Duodenal mucosa (tissue), 2 donors: ENCODE results near the gene TAAR6.

Experiments
- H3K27ac ChIP-seq: one replicate; pipeline ENCODE4 v1.7.0; 2013; ENCODE audit warnings: low read depth, low read length
- H3K27me3 ChIP-seq, 2 donors: one replicate each; pipeline ENCODE4 v1.7.0; 2013; ENCODE audit warnings: low read length in 2 of 2, control low read depth in 1 of 2; ENCODE audit not compliant: insufficient read depth in 2 of 2, control insufficient read depth in 1 of 2
- H3K36me3 ChIP-seq, 2 donors: one replicate each; pipeline ENCODE4 v1.7.0; 2013; ENCODE audit warnings: low read length in 2 of 2, control low read depth in 1 of 2; ENCODE audit not compliant: insufficient read depth in 2 of 2, control insufficient read depth in 1 of 2
- H3K4me1 ChIP-seq, 2 donors: one replicate each; pipeline ENCODE4 v1.7.0; 2013; ENCODE audit warnings: low read length in 2 of 2, control low read depth in 1 of 2; ENCODE audit not compliant: insufficient read depth in 2 of 2, control insufficient read depth in 1 of 2
- H3K4me3 ChIP-seq, 2 donors: one replicate each; pipeline ENCODE4 v1.7.0; 2013; ENCODE audit warnings: low read length in 2 of 2, low read depth in 1 of 2
- H3K9ac ChIP-seq, 2 donors: one replicate each; pipeline ENCODE4 v1.7.0; 2013; ENCODE audit warnings: low read length in 2 of 2, low read depth in 1 of 2
- H3K9me3 ChIP-seq, 2 donors: one replicate each; pipeline ENCODE4 v1.7.0; 2013; ENCODE audit warnings: low read length in 2 of 2, control low read depth in 1 of 2; ENCODE audit not compliant: control insufficient read depth in 1 of 2

The TAAR6 gene

DNA sequence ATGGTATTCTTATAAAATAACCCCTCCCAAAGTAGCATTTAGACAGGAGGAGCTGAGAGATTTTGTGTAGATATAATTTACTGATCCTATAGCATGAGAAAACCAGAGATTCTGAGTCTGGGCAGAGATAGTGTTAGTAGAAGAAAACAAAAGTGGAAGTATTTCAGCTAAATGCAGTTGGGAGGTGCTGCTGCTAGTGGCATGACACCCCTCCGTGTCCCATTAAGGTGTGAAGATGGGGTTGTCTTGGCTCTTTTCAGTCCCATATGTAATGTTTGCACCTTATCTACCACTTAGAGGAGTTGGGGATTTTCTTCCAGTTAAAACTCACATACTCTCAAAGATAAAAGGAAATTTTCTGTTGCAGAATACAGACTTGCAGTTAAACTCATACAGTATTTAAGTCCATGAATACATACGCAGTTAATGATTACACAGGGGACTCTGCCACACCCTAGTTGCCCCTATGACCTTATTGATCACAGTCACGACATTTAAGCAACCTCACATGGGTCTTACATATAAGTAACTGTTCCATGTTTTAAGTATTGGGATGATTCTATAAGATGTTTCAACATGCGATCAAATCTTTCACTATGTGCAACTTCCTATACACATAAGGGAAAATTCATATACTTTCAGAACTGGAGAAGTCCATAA, 42.5 kb downstream of the TAAR6 start:
- H3K27me3 ChIP-seq, result no peaks in the 10 kb centered on the region
- H3K4me1 ChIP-seq, result peaks cover 14 to 41% of the 10 kb centered on the region in 2 donors
- peak overlapping the region; percentile 14 to 28 for H3K9ac ChIP-seq
- H3K4me3 ChIP-seq, result peak overlapping the region; percentile 66 to 68
- no peaks in the 10 kb centered on the region for H3K9me3 ChIP-seq
- no peaks in the 10 kb centered on the region for H3K36me3 ChIP-seq
- H3K27ac ChIP-seq, result no peak overlapping the region

DNA sequence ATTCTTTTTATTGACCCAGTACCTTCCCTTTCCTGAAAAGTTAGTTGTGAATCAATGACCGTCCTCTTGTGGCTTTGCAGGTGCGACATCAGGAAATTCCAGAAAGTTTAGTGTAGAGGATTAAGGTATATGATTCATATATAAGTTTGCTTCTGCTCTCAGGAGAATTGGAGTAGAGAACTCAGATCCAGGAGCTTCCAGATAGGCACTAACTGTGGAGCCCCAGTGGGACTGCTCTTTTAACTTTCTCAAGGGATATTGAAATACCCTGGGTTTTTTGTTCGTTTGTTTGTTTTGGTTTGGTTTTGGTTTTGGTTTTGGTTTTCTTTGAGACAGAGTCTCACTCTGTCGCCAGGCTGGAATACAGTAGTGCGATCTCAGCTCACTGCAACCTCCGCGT, 44.4 kb downstream of the TAAR6 start:
- Histone ChIP-seq H3K36me3 (no peaks in the 10 kb centered on the region), H3K27ac (no peak overlapping the region), H3K9me3 (no peaks in the 10 kb centered on the region), H3K9ac (peak overlapping the region; percentile 38 to 45), H3K27me3 (no peaks in the 10 kb centered on the region), H3K4me3 (peak overlapping the region; percentile 66 to 68), H3K4me1 (peaks cover 10 to 27% of the 10 kb centered on the region in 2 donors)

DNA sequence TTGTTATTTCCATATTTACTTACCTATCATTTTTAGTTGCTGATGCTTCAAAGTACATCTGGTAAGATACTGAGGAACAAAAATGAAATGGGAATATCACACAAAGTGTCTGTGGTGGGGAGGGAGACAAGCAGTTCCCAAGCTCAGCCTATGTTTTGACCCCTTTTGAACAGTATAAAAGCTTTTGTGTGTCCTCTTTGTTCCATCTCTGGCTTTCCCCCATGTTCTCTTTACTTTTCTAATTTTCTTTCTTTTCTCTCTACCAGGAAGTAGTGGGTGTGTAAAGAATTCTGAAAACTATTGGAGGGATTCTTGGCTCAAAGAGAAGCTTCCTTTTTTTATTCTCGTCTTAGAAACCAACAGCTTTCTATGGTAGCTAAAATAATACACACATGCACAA, 46.6 kb downstream of the TAAR6 start:
- Histone ChIP-seq H3K4me3 (no peak overlapping the region), H3K27me3 (no peaks in the 10 kb centered on the region), H3K9ac (no peak overlapping the region), H3K4me1 (peaks cover 5 to 9% of the 10 kb centered on the region in 2 donors), H3K36me3 (no peaks in the 10 kb centered on the region), H3K27ac (no peak overlapping the region), H3K9me3 (no peaks in the 10 kb centered on the region)
